NCI-H187 (cell line): ENCODE data around the gene TC2N.
"Not testable (repeated sequence)": the region's sequence is repeated elsewhere in the genome, so short reads cannot be mapped to it uniquely, and the experiment has no call there.

Source experiments
- DNase-seq, 2 experiments: peaks; one replicate each; lab custom pipeline; 2025; lab: John Stamatoyannopoulos, UW

The TC2N gene

DNA sequence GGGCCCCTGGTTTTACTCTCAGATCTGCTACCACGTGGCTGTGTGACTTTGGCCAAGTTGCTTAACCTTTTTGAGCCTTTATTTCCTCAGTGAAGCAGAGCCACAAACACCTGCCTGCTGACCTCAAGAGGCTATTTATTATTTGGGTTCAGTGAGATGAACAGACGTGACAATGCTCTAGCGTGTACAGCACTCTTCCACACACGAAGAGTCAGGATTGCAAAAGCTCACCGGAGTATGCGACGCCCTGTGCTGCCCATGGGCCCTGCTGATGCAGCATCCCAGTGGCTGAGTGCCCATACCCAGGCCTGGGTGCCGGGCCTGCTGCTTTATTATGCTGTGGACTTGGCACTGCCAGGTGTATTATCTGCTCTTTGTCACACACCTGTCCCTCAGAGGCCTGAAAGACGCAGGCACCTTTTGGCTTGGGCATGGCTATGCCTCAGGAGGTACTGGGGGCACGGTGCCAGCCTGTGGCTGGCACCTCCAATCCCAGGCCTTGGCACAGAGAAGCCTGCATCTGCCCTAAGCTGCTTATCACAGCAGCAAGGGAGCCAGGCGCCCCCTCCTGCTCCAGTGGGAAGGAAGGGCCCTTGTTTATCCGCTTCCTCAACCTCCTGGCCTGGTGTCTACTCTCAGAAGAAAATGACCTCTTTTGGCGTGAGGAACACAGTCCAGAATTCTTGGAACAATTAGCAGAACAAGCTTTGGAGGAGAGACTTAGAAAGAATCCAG, 22.3 kb upstream of the TC2N start:
- no peak for DNase-seq

DNA sequence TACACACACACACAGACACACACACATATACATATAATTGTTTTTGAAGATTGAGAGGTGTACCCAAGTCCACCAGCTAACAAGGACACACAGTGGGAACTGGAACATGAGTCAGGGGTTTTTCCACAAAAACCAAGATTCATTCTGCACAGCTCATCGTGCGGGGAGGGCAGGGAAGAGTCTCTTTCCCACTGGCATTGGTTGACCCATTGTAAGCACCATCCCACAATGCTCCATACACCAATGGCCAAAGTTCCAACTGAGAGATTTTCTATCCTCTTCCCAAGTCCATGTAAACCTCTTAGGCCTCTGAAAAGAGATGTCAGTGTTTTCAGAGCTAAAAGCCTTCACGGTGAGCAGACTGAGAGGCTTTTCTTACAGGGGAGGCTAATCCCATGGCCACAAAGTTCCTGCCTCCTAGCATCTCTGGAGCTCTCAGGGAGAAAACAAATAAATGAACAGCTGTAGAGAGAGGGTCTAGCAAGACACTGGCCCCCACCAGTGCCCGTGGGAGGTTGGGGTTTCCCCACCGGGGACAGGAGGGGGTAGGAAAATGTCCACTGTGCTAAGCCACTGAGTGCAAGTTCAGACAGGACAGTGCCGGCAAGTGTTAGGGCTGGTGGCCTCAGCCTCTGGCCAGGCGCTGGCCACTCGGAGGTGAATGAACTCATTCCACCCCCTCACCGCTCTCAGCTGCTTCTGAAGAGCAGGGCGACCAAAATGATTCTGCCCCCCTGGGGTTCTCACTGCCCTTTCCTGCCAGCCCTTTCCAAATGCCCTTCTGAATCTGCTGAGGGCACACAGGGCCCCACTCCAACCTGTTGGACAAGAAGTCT, 21.5 kb upstream of the TC2N start:
- DNase-seq: no peak

DNA sequence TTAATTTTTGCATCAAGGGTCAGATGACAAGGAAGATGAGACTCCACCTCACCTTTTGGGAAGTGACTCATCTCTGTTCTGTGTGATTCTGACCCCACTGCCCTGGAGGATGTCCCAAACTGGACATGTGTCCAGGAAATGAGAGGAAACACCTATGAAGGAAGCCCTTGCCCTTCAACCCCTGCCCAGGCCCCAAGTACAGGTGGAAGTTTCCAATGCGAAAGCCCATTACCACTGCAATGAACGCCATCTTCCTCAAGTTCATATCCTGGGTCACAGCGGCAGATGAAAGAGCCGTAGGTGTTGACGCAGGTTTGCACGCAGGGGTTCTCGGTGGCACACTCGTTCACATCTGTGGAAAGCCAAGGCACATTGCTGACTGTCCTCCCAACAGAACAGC, 19.6 kb upstream of the TC2N start:
- DNase-seq: no peak

DNA sequence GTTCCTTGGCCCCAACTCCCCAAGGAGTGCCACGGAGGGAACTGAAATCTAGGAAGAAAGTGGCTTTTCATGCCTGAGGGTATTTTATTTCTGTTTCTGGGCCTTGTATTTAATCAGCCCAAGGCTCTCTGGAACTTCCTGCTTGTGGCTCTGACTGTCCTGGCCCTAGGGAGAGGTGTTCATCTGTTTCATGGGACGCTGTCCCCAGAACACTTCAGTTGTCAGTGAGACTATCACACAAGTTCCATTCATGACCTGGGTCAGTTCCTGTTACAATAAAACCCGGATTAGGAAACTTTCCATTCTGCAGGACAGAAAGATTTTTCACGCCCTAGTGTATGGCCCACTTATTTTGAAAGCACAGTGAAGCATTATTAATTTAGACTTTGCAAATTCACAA, 18.5 kb upstream of the TC2N start:
- no peak for DNase-seq

DNA sequence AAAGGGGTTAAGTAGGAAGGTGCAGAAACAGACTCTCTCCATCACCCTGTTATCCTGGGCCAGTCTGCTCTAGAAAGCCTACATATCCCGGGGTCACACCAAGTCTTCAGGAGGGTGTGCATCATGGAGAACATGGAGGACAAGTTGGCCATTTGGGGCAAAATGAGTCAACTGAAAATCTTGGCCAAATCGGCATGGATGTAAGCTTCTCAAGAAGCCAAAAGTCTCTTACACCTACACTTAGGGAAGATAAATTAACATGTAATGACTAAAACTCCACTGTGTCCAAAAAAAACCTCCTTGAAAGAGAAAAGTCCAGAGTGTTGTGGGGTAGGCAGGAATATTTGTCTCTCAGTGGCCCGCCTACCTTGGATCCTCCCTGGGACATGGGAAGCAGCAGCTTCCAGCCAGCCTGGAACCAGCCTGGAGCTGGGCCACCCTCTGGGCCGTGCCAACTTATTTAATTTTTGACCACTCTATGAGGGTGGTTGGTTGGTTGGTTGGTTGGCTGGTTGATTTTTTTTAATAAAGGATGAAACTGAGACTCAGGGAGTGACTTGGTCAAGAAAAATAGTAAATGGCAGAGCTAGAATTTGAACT, 17.9 kb upstream of the TC2N start:
- no peak for DNase-seq

DNA sequence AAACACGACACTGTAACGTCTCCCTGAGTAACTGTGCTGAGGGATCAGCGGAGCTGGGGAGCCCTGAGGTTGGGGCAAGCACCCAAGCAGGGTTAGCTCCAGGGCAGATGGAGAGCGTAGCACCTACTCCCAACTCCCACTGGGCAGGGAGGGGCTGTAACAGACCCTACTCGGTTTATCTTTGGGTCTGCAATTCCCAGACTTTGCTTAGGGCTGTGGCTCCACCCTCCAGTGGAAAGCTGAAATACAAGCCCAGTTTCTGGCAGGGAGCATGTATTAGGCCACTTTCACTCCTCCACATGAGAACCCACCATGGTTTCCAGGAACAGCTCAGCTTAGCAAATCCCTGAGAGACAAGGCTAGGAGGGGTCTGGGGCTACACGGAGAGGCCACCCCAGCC, 17.3 kb upstream of the TC2N start:
- no peak for DNase-seq

DNA sequence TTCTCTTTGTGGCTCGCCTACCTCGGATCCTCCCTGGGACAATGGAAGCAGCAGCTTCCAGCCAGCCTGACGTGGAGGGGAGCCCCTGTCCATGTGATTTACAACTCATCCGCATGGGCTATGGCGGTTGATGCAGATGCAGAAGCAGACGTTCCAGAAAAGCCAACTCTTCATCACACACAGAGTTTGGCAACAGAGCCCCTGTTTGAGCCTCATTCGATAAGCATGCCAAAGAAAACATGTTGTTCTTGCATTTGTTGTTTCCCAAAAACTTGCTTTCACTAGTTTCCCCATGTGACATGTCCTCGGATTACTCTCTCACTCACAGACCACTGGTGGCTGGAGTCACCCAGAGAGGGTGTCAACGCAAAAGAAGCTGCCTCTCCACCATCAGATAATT, 16.4 kb upstream of the TC2N start:
- DNase-seq: no peak

DNA sequence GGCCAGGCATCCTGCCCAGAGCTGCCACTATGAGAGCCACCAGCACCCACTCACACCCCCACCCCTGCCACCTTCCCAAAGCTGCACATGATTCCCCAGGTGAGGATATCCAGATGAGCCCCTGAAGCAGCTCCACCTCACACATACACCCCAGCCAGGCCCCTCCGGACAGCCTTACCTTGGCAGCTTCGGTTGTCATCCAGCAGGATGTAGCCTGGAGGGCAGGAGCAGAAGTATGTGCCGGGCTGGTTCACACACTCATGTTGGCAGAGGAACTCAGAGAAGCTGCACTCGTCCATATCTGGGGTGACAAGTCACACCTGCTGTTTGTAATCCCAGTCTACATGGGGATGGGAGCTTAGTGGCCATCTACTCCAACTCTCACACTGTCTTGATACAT, 15.4 kb upstream of the TC2N start:
- no peak for DNase-seq

DNA sequence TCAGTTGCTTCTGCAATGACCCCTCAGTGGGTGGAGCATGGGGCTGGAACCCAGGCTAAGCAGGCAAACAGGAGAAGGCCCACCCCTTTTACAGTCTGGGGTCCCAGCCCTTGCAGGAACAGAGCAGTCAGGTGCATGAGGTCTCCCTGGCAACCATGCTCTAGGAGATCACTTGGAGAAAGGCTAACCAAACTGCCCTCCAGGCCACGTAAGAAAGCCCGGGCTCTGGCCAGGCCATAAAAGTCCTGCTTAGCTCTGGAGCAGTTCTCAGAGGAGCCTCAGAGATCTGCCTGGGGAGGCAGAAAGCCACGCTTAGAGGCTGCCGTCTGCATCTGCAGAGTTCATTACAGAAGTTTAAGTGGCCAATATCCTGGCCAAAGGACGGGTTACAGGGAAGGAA, 15.0 kb upstream of the TC2N start:
- DNase-seq: no peak

DNA sequence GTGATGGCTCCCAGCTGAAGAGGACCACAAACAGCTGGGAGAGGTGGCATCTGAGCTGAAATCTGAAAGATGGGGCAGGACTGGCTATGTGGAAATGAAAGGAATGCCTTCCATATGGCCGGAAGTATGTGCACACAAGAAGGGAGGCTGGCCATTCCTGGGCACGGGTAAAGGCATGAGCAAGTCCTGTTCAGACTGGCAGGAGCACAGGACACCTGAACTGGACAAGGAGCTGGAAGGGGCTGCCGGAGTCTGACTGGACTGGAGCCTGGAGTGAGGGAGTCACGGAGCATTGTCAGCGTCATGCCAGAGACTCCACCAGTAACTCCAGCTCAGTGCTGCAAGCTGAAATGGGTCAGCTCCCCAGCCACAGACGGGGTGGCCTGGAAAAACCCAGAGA, 11.9 kb upstream of the TC2N start:
- DNase-seq: no peak

DNA sequence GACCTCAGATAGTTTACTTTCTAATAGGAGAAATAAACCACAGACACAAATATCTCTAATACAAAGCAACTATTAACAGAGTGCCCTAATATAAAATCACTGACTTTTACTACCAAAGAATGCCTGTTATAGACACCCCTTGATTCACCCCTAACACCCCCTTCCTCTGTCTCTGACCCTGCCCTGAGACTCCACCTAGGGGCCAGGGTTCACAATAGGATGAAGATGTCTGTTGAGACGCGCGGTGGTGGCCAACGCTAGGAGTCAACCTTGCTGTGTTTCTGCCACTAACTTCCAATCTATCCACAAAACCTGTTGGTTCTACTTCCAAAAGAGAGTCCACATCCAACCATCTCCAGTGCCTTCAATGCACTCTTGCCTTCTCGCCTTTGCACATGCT, 10.9 kb upstream of the TC2N start:
- DNase-seq: no peak

DNA sequence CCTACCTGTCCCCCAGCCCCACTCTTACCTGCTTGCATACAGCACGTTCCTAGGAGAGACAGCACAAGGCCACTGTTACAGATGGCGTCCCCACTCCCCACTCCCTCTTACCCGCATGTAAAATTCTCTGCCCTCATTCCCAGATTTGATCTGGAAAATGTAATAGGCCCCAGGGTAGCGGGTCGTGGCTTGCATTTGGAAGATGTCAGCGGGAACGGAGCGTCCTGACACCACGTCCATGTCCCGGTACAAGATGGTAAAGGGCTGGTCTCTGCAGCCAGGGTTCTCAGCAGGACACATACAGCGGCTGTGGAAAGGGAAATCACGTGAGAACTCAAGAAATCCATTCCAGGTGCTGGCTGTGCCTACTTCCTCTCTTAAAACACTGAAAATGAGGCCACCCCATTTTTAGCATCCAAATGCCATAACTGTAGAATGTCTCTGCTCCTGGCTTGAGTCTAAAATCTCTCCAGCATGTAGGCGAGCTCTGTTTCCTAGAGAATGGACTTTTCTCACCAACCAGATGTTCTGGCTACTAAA, 10.1 kb upstream of the TC2N start:
- no peak for DNase-seq

DNA sequence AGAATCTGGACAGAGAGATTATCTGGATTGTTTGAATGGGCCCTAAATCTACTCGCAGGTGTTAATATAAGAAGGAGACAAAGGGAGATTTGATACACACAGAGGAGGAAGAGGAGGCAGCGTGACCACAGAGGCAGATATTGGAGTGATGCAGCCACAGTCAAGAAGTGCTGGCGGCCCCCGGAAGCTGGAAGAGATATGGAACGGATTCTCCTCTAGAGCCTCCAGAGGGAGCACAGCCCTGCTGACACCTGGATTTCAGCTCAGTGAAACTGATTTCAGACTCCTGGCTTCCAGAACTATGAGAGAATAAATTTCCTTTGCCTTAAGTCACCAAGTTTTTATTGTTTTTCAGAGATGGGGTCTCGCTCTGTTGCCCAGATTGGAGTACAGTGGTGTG, 9.2 kb upstream of the TC2N start:
- no peak for DNase-seq

DNA sequence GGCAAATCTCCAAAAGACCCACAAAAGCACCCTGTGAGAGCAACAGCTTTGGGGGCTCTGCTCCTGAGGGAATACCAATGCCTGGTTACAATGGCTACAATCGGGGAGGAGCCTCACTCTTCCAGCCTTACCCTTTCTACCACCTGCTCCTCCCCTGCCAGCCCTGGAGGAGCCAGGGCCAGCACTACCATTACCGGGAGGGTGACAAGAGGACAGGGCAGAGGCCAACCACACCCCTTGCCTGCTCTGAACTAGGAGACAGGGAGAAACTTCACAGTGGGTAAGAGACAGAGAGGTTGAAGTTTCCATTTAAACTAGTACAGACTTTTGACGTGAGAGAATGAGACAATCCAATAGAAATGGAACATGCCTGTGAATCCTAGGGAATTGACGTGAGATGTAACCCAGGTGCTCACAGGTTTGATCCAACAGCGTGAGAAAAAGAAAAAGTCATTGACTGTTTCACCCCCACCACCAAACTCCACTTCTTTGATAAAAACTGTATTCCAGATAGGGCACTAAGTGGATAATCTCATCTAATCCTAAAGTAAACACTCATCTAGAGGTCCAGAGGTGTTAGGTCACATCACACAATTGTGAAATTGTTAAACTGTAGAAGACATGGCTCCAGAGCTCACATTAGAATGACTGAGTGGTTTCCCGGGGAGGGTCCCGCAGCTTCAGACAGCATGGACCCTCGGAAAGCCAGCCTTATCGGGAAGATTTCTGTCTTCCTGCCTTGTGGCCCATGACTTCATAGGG, 8.4 kb upstream of the TC2N start:
- no peak for DNase-seq

DNA sequence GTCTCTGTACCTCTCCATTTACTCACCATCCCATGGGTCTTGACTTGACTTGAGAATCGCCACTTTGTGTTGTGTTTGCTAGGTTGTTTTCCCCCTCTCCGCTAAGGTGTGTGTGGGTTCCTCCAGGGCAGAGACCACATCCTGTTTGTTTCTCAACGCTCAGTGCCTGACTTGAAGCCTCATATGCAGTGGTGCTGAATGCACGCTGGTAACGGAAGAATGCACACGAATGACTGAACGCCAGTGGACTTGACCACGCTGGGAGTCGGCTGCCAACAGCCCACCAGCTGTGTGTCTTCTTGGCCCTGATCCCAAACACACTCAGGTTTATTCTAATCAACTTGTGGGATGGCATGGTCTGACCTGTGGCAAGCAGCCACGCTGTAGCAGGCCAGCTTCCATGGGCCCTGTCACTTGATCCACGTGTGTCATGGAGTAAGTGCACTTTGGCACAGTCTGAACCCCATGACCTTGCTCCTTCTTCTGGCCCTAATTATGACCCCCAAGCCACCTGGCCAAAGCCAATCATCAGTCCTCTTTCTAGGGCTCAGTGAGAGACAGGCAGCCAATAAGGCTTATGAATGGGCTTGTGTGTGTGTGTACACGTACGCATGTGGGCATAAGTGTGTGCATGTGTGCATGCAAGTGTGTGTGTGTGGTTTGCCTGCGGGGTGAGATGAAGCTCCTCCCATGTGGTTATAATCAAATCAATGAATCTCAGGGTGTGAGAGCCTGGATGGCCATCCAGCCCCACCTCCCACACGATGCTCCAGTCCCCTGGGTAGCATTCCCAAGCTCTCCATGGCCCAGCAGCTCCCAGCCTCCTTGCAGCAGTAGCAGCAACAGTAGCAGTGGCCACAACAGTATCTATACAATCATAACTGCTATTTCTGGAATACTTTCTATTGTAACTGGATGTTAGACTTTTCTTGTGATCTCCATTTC, 6.4 kb upstream of the TC2N start:
- peak in 1 of 2 experiments; percentile 19 for DNase-seq

DNA sequence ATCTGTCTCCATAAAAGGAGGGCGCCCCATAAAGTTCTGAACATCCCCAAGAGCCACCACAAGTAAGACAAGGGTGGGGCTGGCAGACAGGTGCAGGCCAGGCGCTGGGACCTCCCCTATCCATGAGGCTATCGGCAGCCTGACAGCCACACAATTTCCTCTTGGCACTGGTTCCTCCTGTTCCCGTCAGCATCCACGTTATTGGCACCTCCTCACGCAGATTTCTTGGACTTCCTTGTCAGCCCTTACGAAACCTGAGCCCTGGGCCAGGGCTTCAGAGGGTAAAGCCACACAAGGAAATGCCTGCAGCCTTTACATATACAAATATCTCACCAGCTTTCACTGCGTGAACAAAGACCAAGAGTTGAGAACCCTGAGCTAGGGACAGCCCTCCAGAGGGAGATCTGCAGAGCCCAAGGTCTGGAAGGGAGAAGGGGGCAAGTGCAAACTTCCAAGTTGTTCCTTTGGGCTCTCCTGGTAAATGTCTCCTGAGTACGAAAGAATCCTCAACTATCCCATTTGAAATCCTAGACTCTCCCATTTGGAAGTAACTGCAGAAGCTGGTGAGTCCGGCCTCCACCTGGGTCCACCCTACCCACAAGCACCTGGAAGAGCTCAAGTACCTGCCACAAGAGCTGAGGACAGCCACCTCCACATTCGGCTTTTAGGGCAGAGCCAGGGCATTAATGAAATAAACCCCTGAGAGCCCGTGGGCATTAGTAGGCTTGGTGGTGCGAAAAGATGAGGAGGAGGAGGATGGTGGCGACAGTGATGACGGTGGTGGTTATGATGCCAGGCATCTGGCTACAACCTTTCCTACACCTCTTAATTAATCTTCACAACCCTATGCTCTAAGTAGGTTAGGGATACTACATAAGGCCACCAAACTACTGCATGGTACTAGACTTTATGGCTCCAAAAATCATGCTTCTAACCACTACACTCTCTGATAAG, 5.5 kb upstream of the TC2N start:
- no peak for DNase-seq

DNA sequence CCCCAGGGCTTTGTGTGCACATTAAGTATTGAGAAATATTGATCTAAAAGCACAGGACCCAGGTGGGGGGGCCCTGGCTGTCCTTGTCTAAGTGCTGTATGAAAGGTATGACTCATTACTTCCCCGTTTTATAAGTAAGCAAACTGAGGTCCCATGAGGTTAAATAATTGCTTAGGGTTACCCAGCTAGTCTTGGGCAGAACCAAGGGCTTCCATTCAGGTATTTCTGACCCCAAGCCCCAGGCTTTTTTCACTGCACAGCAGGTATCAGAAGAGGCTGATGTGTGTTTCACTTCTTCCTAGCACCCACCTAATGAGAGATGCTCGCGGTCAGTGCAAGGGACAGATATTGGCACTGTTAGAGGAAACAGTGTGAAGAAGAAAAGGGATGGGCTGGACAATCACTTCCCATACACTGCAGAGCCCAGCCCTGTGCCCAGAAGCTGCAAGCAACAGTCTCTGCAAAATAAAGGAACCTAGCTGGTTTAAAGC, 4.7 kb upstream of the TC2N start:
- no peak for DNase-seq

DNA sequence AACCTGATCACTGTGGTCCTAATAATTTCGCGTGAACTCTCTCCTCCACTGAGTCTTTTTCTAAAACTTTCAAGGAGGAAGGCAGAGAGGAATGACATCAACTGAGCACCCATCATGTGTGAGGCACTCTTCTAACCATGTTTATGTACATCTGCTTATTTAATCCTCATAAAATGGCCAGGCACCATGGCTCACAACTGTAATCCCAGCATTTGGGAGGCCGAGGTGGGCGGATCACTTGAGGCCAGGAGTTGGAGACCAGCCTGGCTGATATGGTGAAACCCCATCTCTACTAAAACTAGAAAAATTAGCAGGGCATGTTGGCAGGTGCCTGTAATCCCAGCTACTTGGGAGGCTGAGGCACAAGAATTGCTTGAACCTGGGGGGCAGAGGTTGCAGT, 4.1 kb upstream of the TC2N start:
- not testable (repeated sequence) for DNase-seq

DNA sequence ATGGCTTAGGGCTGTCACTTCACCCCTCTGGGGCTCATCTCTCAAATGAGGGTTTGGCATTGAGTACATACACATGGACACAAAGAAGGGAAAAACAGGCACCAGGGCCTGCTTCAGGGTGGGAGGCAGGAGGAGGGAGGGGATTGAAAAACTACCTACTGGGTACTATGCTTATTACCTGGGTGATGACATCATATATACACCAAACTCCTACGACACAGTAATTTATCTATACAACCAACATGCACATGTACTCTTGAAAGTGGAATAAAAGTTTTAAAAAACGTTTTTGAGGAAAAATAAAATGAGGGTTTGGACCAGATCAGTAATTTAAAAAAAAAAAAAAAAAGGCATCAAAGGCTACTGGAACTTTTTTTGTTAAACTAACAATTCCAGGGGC, 3.6 kb upstream of the TC2N start:
- DNase-seq: no peak

DNA sequence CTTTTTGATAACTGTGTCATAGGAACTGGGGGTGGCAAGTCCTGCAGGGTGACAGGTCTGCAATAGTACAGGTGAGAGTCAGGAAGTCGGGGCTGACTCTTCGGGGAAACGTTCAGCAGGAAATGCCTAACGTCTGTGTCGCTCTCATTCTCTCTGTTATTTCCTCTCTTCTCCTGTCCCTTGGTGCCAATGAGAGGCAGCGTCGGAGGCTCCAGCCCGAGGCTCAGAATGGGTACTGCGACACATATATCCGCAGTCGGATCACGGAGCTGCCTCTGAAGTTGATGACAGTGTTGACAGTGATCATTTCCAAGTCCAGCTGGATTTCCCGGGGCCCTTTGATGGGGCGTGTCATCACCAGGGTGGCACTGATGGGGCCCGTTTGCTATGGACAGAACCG, 2.7 kb upstream of the TC2N start:
- no peak for DNase-seq
